Activated gamma-delta T cell treated with Interleukin-2 at 50 U/mL for 16 hours (primary cell): ENCODE results near the gene ACTR5.
"Not testable (repeated sequence)": the region's sequence is repeated elsewhere in the genome, so short reads cannot be mapped to it uniquely, and the experiment has no call there.

Source experiments
- DNase-seq: peaks from one replicate; pipeline ENCODE4 v3.0.0-alpha.2; 2020

The ACTR5 gene

GRCh38 chr20:38769376-38770295 lies 21.4 kb downstream of the ACTR5 start:
- DNase-seq: no peak

GRCh38 chr20:38770546-38770945 lies 22.3 kb downstream of the ACTR5 start:
- no peak for DNase-seq

- DNase-seq: no peak
Measured at GRCh38 chr20:38770970-38771369, 22.7 kb downstream of the ACTR5 start.

GRCh38 chr20:38771621-38772020 lies 23.4 kb downstream of the ACTR5 start:
- no peak for DNase-seq

- DNase-seq: no peak
Measured at GRCh38 chr20:38774167-38774566, 25.9 kb downstream of the ACTR5 start.

- no peak for DNase-seq
Measured at GRCh38 chr20:38776363-38776762, 28.1 kb downstream of the ACTR5 start.

- no peak for DNase-seq
Measured at GRCh38 chr20:38779247-38780097, 31.2 kb downstream of the ACTR5 start.

- DNase-seq: no peak
Measured at GRCh38 chr20:38782275-38782674, 34.0 kb downstream of the ACTR5 start.

- no peak for DNase-seq
Measured at GRCh38 chr20:38787870-38788269, 39.6 kb downstream of the ACTR5 start.

- DNase-seq: no peak
Measured at GRCh38 chr20:38789503-38790199, 41.4 kb downstream of the ACTR5 start.

GRCh38 chr20:38790200-38791053 lies 42.2 kb downstream of the ACTR5 start:
- peak; percentile 37 for DNase-seq

GRCh38 chr20:38791291-38791690 lies 43.0 kb downstream of the ACTR5 start:
- no peak for DNase-seq

GRCh38 chr20:38791940-38792339 lies 43.7 kb downstream of the ACTR5 start:
- DNase-seq: no peak

- not testable (repeated sequence) for DNase-seq
Measured at GRCh38 chr20:38794057-38794456, 45.8 kb downstream of the ACTR5 start.

GRCh38 chr20:38798266-38798665 lies 50.0 kb downstream of the ACTR5 start:
- DNase-seq: no peak

- DNase-seq: no peak
Measured at GRCh38 chr20:38799203-38799602, 50.9 kb downstream of the ACTR5 start.

- DNase-seq: no peak
Measured at GRCh38 chr20:38800882-38801281, 52.6 kb downstream of the ACTR5 start.

GRCh38 chr20:38804221-38804620 lies 56.0 kb downstream of the ACTR5 start:
- DNase-seq: no peak

- peak; percentile 78 for DNase-seq
Measured at GRCh38 chr20:38804682-38805501, 56.6 kb downstream of the ACTR5 start.

GRCh38 chr20:38805502-38805957 lies 57.3 kb downstream of the ACTR5 start, which contains the start of gene PPP1R16B:
Gene PPP1R16B (plus strand): TSS chr20:38805697. CDS start chr20:38835926, 30,229 bp downstream.
- DNase-seq: peak; percentile 80
